Esophagus squamous epithelium (tissue), 4 donors: ENCODE data around the gene FANCL.

Experiments used
- CTCF ChIP-seq, 6 experiments: fragments of 450-650 bp in 4 of 6; fragments of 200-600 bp in 2 of 6; sonication (generic) in 2 of 6; IDR thresholded peaks; one replicate each; pipeline ENCODE4 v1.5.1; 2016 to 2019; ENCODE audit warnings: antibody characterized with exemption in 6 of 6, mild to moderate bottlenecking in 4 of 6, moderate library complexity in 4 of 6
- POLR2A ChIP-seq, 4 donors: fragments of 450-650 bp; IDR thresholded peaks; one replicate each; pipeline ENCODE4 v1.6.1; 2017; ENCODE audit warnings: antibody characterized with exemption in 4 of 4, mild to moderate bottlenecking in 4 of 4, moderate library complexity in 3 of 4

DNA sequence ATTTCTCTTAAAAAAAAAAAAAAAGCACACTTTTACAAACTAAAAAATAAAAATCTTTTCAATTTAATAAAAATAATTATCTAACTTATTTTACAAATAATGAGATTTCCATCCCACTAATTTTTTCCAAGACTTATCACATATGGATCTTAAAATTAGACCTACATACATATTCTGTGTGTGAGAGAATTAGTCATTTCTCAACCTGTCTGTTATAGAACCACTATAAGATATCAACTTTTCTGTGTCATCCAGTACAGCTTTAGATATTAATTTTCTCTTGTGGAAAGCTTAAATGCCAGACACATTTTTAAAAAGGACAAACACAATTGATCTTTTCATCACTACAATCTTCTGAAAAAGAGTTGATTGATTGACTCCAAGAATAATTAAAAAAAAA is 38.1 kb downstream of the FANCL start:
- TF ChIP-seq CTCF (IDR thresholded peaks at IDR 0.05): no peak
- TF ChIP-seq POLR2A (IDR thresholded peaks at IDR 0.05): no peak
